ENCODE data around the gene SEMA6B.

SEMA6B gene

GRCh38 chr19:4591320-4591719, 31.8 kb upstream of the SEMA6B start:
- H3K36me3 Mint-ChIP-seq (ENCODE audit: low read depth), result no peaks in the 10 kb centered on the region
- no peak overlapping the region for H3K4me3 Mint-ChIP-seq
- peaks cover 18% of the 10 kb centered on the region for H3K27me3 Mint-ChIP-seq (ENCODE audit: low read depth)
- no peak overlapping the region for H3K27ac Mint-ChIP-seq
- peaks cover 29% of the 10 kb centered on the region for H3K4me1 Mint-ChIP-seq
- TF ChIP-seq, protein P1, sequence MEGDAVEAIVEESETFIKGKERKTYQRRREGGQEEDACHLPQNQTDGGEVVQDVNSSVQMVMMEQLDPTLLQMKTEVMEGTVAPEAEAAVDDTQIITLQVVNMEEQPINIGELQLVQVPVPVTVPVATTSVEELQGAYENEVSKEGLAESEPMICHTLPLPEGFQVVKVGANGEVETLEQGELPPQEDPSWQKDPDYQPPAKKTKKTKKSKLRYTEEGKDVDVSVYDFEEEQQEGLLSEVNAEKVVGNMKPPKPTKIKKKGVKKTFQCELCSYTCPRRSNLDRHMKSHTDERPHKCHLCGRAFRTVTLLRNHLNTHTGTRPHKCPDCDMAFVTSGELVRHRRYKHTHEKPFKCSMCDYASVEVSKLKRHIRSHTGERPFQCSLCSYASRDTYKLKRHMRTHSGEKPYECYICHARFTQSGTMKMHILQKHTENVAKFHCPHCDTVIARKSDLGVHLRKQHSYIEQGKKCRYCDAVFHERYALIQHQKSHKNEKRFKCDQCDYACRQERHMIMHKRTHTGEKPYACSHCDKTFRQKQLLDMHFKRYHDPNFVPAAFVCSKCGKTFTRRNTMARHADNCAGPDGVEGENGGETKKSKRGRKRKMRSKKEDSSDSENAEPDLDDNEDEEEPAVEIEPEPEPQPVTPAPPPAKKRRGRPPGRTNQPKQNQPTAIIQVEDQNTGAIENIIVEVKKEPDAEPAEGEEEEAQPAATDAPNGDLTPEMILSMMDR (IDR thresholded peaks at IDR 0.05; ENCODE audit: unreplicated experiment in 3 of 3), result no peak
- H3K9me3 Mint-ChIP-seq, result no peaks in the 10 kb centered on the region

GRCh38 chr19:4590559-4590958, 31.1 kb upstream of the SEMA6B start:
- Mint-ChIP-seq H3K9me3 (no peaks in the 10 kb centered on the region), H3K36me3 (ENCODE audit: low read depth) (no peaks in the 10 kb centered on the region), H3K27ac (no peak overlapping the region), H3K4me3 (no peak overlapping the region), H3K4me1 (peaks cover 36% of the 10 kb centered on the region), H3K27me3 (ENCODE audit: low read depth) (peaks cover 19% of the 10 kb centered on the region)
- TF ChIP-seq, protein P1 (IDR thresholded peaks at IDR 0.05; ENCODE audit: unreplicated experiment in 3 of 3), result no peak

- Mint-ChIP-seq H3K4me1 (peaks cover 36% of the 10 kb centered on the region), H3K4me3 (no peak overlapping the region), H3K9me3 (no peaks in the 10 kb centered on the region), H3K27me3 (ENCODE audit: low read depth) (peaks cover 13% of the 10 kb centered on the region), H3K36me3 (ENCODE audit: low read depth) (no peaks in the 10 kb centered on the region), H3K27ac (peak overlapping the region in 1 of 3 experiments; percentile 19)
- TF ChIP-seq, protein P1 (IDR thresholded peaks at IDR 0.05; ENCODE audit: unreplicated experiment in 3 of 3), result peak; percentile 19 to 42 (median 39)
Observed at GRCh38 chr19:4589579-4590410, 30.3 kb upstream of the SEMA6B start.

DNA sequence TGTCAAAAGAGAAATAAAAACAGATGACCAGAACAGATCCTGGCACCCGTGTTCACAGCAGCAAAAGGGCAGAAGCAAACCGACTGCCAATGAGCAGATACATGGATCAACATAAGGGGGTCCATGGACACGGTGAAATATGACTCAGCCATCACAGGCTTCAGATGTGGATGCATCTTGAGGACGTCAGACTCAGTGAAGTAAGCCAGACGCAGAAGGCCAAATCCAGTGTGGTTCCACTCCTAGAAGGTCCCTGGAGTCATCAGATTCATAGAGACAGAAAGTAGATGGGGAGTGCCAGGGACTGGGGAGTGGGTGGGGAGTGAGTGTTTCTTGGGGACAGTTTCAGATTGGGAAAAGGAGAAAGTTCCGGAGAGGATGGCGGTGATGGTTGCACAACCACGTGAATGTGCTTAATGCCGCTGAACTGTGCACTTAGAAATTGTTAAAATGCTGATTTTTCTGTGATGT, 28.8 kb upstream of the SEMA6B start:
- Mint-ChIP-seq H3K36me3 (ENCODE audit: low read depth) (no peaks in the 10 kb centered on the region), H3K27me3 (ENCODE audit: low read depth) (peaks cover 17% of the 10 kb centered on the region), H3K9me3 (no peaks in the 10 kb centered on the region), H3K4me1 (peaks cover 31% of the 10 kb centered on the region), H3K27ac (peak overlapping the region; percentile 25 to 89 (median 71)), H3K4me3 (peak overlapping the region in 1 of 3 experiments; percentile 34)
- TF ChIP-seq, protein P1 (IDR thresholded peaks at IDR 0.05; ENCODE audit: unreplicated experiment in 3 of 3), result no peak

DNA sequence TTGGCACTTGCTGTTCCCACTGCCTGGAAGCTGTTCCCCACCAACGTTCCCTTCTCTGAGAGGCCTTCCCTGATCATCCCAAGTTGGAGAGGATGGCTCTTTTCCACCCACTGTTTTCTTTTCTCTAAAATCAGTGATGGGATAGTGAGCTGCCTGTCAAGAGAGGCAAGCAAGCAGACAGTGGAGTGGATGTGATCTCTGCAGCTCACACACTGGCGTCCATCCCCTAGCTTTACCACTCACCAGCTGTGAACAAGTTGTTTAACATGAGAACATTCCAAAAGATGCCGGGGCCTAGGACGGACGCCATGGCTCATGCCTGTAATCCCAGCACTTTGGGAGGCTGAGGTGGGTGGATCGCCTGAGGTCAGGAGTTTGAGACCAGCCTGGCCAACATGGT, 28.0 kb upstream of the SEMA6B start:
- no peak overlapping the region for H3K27ac Mint-ChIP-seq
- H3K4me1 Mint-ChIP-seq, result peaks cover 28% of the 10 kb centered on the region
- no peaks in the 10 kb centered on the region for H3K9me3 Mint-ChIP-seq
- H3K36me3 Mint-ChIP-seq (ENCODE audit: low read depth), result no peaks in the 10 kb centered on the region
- TF ChIP-seq, protein P1 (IDR thresholded peaks at IDR 0.05; ENCODE audit: unreplicated experiment in 3 of 3), result no peak
- H3K27me3 Mint-ChIP-seq (ENCODE audit: low read depth), result peaks cover 19% of the 10 kb centered on the region
- H3K4me3 Mint-ChIP-seq, result peak overlapping the region in 1 of 3 experiments; percentile 35

GRCh38 chr19:4586691-4587090, 27.2 kb upstream of the SEMA6B start:
- Mint-ChIP-seq H3K27me3 (ENCODE audit: low read depth) (peaks cover 27% of the 10 kb centered on the region), H3K36me3 (ENCODE audit: low read depth) (no peaks in the 10 kb centered on the region), H3K4me1 (peaks cover 32% of the 10 kb centered on the region), H3K9me3 (no peaks in the 10 kb centered on the region), H3K27ac (no peak overlapping the region), H3K4me3 (no peak overlapping the region)
- TF ChIP-seq, protein P1 (IDR thresholded peaks at IDR 0.05; ENCODE audit: unreplicated experiment in 3 of 3), result no peak
